Measurements from ENCODE around the gene ELP5.

ELP5 gene

DNA sequence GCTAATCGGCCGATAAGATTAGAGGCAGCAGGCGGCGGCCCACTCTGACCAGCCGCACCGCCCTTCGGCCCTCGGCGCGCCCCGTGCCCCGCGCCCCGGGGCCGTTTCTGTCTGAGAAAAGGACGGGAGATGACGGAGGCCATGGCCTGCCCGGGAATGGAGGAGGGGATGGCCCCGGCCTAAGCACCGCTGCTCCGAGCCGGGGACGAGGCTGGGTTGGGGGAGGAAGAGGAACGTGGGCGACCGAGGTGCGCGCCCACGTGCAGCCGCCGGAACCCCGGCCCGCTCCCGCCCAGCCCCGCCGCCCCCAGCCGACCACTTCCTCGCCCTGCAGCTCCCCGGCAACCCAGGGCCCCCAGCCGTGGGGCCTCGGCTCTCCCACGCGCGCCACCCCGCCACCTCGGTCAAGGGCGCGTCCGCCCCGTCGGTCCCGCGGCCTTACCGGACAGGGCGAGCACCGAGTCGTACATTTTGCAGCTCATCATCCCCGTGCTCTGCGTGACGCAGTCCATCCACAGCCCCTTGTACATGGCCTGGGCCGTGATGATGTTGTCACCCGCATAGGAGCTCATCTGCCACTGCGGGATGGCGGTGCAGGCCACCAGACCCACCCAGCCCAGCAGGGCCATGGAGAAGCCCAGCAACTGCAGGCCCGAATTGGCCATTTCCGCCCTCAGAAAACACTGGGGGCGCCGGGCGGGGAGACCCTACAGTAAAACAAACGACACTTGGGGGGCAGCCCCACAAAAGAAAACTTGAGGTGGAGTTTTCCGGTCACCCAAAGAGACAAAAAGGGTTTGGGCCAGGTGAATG lies 9.6 kb downstream of the ELP5 start:
- no peak for DNase-seq (ENCODE audit: low read depth, low spot score)
- H3K9me3 ChIP-seq (ENCODE audit: low read depth, low read length), result no peaks in the 10 kb centered on the region
- no peak overlapping the region for H3K27ac ChIP-seq
- peaks cover 17% of the 10 kb centered on the region for H3K36me3 ChIP-seq (ENCODE audit: insufficient read depth, low read length)
- H3K9ac ChIP-seq (ENCODE audit: insufficient read length), result no peak overlapping the region
- H3K4me3 ChIP-seq, result no peak overlapping the region
- TF ChIP-seq EZH2 (IDR thresholded peaks at IDR 0.05), result no peak
- no peak for TF ChIP-seq FOXP2 (optimal IDR thresholded peaks at IDR 0.05; ENCODE audit: control extremely low read depth, extremely low read length, insufficient read depth)
- TF ChIP-seq POLR2AphosphoS5 (IDR thresholded peaks at IDR 0.05; ENCODE audit: borderline replicate concordance, low read depth, low read length), result no peak

- H3K36me3 ChIP-seq (ENCODE audit: insufficient read depth, low read length), result peaks cover 17% of the 10 kb centered on the region
- H3K27ac ChIP-seq, result no peak within 1 kb of the TSS
- H3K4me3 ChIP-seq, result no peak within 1 kb of the TSS
- H3K9ac ChIP-seq (ENCODE audit: insufficient read length), result no peak within 1 kb of the TSS
- no peak for DNase-seq (ENCODE audit: low read depth, low spot score)
- no peaks in the 10 kb centered on the region for H3K9me3 ChIP-seq (ENCODE audit: low read depth, low read length)
- no peak for TF ChIP-seq FOXP2 (optimal IDR thresholded peaks at IDR 0.05; ENCODE audit: control extremely low read depth, extremely low read length, insufficient read depth)
- no peak for TF ChIP-seq EZH2 (IDR thresholded peaks at IDR 0.05)
- TF ChIP-seq POLR2AphosphoS5 (IDR thresholded peaks at IDR 0.05; ENCODE audit: borderline replicate concordance, low read depth, low read length), result no peak
Measured at GRCh38 chr17:7262192-7262934, 10.3 kb downstream of the ELP5 start, which contains the start of gene CLDN7. CLDN7 (minus strand) TSS chr17:7262478; CDS start chr17:7262043, 435 bp downstream.

GRCh38 chr17:7262935-7263800 lies 11.2 kb downstream of the ELP5 start:
- no peak for DNase-seq (ENCODE audit: low read depth, low spot score)
- H3K4me3 ChIP-seq, result no peak overlapping the region
- TF ChIP-seq POLR2AphosphoS5 (IDR thresholded peaks at IDR 0.05; ENCODE audit: borderline replicate concordance, low read depth, low read length) (no peak), EZH2 (IDR thresholded peaks at IDR 0.05) (no peak), FOXP2 (optimal IDR thresholded peaks at IDR 0.05; ENCODE audit: control extremely low read depth, extremely low read length, insufficient read depth) (no peak)

GRCh38 chr17:7263801-7264078 lies 11.7 kb downstream of the ELP5 start:
- H3K9me3 ChIP-seq (ENCODE audit: low read depth, low read length), result no peaks in the 10 kb centered on the region
- H3K9ac ChIP-seq (ENCODE audit: insufficient read length), result no peak overlapping the region
- TF ChIP-seq EZH2 (IDR thresholded peaks at IDR 0.05), result no peak
- no peak for TF ChIP-seq POLR2AphosphoS5 (IDR thresholded peaks at IDR 0.05; ENCODE audit: borderline replicate concordance, low read depth, low read length)
- no peak for TF ChIP-seq FOXP2 (optimal IDR thresholded peaks at IDR 0.05; ENCODE audit: control extremely low read depth, extremely low read length, insufficient read depth)
- DNase-seq (ENCODE audit: low read depth, low spot score), result no peak
- H3K36me3 ChIP-seq (ENCODE audit: insufficient read depth, low read length), result peaks cover 13% of the 10 kb centered on the region
- H3K27ac ChIP-seq, result no peak overlapping the region
- no peak overlapping the region for H3K4me3 ChIP-seq

More at GRCh38 chr17:7262935-7263800, 11.2 kb downstream of the ELP5 start:
- Histone ChIP-seq H3K9ac (ENCODE audit: insufficient read length) (no peak overlapping the region), H3K36me3 (ENCODE audit: insufficient read depth, low read length) (peaks cover 17% of the 10 kb centered on the region), H3K9me3 (ENCODE audit: low read depth, low read length) (no peaks in the 10 kb centered on the region), H3K27ac (no peak overlapping the region)

DNA sequence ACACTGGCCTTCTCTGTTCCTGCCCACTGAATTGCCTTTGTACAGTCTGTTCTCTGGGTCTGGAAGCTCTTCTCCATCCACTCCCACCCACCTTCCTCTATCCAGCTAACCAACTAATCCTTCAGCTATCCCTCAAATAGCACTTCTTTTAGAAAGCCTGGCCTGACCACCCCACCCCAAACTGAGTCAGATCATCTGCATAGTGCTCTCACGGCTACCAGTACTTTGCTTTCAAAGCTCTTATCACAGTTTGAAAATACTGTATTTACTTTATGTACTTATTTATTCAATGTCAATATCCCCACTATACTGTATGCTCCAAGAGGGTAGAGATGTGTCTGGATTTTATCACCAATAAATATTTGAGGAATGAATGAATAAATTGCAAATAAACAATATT lies 14.8 kb downstream of the ELP5 start:
- DNase-seq (ENCODE audit: low read depth, low spot score), result no peak
- H3K9me3 ChIP-seq (ENCODE audit: low read depth, low read length), result no peaks in the 10 kb centered on the region
- no peak overlapping the region for H3K27ac ChIP-seq
- no peak overlapping the region for H3K4me3 ChIP-seq
- no peak for TF ChIP-seq EZH2 (IDR thresholded peaks at IDR 0.05)
- TF ChIP-seq FOXP2 (optimal IDR thresholded peaks at IDR 0.05; ENCODE audit: control extremely low read depth, extremely low read length, insufficient read depth), result no peak
- TF ChIP-seq POLR2AphosphoS5 (IDR thresholded peaks at IDR 0.05; ENCODE audit: borderline replicate concordance, low read depth, low read length), result no peak
- no peak overlapping the region for H3K9ac ChIP-seq (ENCODE audit: insufficient read length)
- no peaks in the 10 kb centered on the region for H3K36me3 ChIP-seq (ENCODE audit: insufficient read depth, low read length)

- no peak overlapping the region for H3K9ac ChIP-seq (ENCODE audit: insufficient read length)
- H3K36me3 ChIP-seq (ENCODE audit: insufficient read depth, low read length), result no peaks in the 10 kb centered on the region
- TF ChIP-seq FOXP2 (optimal IDR thresholded peaks at IDR 0.05; ENCODE audit: control extremely low read depth, extremely low read length, insufficient read depth) (no peak), POLR2AphosphoS5 (IDR thresholded peaks at IDR 0.05; ENCODE audit: borderline replicate concordance, low read depth, low read length) (no peak), EZH2 (IDR thresholded peaks at IDR 0.05) (no peak)
- no peak overlapping the region for H3K27ac ChIP-seq
- no peak for DNase-seq (ENCODE audit: low read depth, low spot score)
- H3K9me3 ChIP-seq (ENCODE audit: low read depth, low read length), result no peaks in the 10 kb centered on the region
- H3K4me3 ChIP-seq, result no peak overlapping the region
Measured at GRCh38 chr17:7279448-7279847, 27.4 kb downstream of the ELP5 start.

- Histone ChIP-seq H3K27ac (no peak overlapping the region), H3K9ac (ENCODE audit: insufficient read length) (peak overlapping the region; percentile 13), H3K4me3 (peak overlapping the region; percentile 87), H3K9me3 (ENCODE audit: low read depth, low read length) (no peaks in the 10 kb centered on the region), H3K36me3 (ENCODE audit: insufficient read depth, low read length) (no peaks in the 10 kb centered on the region)
- no peak for DNase-seq (ENCODE audit: low read depth, low spot score)
- no peak for TF ChIP-seq EZH2 (IDR thresholded peaks at IDR 0.05)
- no peak for TF ChIP-seq FOXP2 (optimal IDR thresholded peaks at IDR 0.05; ENCODE audit: control extremely low read depth, extremely low read length, insufficient read depth)
- TF ChIP-seq POLR2AphosphoS5 (IDR thresholded peaks at IDR 0.05; ENCODE audit: borderline replicate concordance, low read depth, low read length), result no peak
Measured at GRCh38 chr17:7280519-7281073, 28.6 kb downstream of the ELP5 start.

Measured in SK-N-MC (cell line).